ENCODE data around the gene CAB39.

DNA sequence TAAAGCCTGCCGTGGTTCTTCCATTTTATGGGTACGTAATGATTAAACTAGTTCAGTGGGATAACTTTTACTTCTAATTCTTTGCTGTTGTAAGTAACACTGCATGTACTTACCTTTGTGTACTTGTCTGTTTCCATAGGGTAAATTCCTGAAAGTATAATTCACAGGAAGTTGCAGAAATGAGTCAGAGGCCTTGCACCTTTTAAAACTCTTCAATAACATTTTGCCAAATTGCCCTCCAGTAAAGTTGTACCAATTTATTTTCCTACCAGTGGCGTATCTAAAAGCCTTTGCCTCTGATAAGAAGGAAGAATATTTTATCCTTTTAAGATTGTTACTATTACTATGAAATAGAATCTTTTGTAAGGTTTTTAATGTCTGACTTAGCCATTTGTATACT is 65.1 kb downstream of the CAB39 start:
- TF ChIP-seq, protein P1, sequence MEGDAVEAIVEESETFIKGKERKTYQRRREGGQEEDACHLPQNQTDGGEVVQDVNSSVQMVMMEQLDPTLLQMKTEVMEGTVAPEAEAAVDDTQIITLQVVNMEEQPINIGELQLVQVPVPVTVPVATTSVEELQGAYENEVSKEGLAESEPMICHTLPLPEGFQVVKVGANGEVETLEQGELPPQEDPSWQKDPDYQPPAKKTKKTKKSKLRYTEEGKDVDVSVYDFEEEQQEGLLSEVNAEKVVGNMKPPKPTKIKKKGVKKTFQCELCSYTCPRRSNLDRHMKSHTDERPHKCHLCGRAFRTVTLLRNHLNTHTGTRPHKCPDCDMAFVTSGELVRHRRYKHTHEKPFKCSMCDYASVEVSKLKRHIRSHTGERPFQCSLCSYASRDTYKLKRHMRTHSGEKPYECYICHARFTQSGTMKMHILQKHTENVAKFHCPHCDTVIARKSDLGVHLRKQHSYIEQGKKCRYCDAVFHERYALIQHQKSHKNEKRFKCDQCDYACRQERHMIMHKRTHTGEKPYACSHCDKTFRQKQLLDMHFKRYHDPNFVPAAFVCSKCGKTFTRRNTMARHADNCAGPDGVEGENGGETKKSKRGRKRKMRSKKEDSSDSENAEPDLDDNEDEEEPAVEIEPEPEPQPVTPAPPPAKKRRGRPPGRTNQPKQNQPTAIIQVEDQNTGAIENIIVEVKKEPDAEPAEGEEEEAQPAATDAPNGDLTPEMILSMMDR (conservative IDR thresholded peaks at IDR 0.05 in 1 of 2, IDR thresholded peaks at IDR 0.05 in 1 of 2; ENCODE audit: extremely low read depth in 1 of 2, insufficient read depth in 1 of 2, low read depth in 1 of 2, low read length in 2 of 2): no peak
- TF ChIP-seq EZH2 (IDR thresholded peaks at IDR 0.05; ENCODE audit: borderline replicate concordance, low read length): no peak
